ENCODE measurements around the gene UGT1A8. TPM values are rescaled to one million over a fixed set of nuclear protein-coding genes. Genes with fewer than 3 reads are reported as not detected.

The UGT1A8 gene
- total and polyA plus RNA-seq, 9 of the 15 experiments (the other 6 are each of a cell fraction or from before 2014, with no cell fraction given), result 0.04 TPM; not detected in 8

DNA sequence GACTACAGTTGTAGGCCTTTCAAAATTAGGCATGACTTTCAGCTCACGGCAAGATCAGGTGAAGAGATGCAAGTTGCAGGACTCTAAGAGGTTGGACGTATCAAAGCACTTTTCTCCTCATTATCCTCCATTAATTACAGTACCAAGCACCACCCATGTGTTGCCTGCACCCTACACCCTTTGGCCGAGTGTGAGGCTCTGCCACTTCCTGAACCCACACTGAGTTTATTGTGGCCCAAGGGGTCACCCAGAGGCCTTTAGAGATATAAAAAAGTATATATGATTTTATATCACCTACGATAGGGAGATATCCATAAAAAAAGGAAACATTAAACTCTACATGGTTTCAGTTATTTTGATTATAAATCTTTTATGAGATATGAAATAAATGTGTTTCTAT, 2.8 kb downstream of the UGT1A8 start:
- FAIRE-seq (no peak), DNase-seq (ENCODE audit: extremely low read depth in 1 of 4, low spot score in 3 of 4) (no peak), ATAC-seq (no peak)
- CTCF ChIA-PET (ENCODE audit: low intra/inter-chr PET ratio), result no interaction called here
- H3K36me3 ChIP-seq (ENCODE audit: control insufficient read depth, insufficient read depth, low read length), result no peaks in the 10 kb centered on the region
- intact Hi-C loops (cut with micrococcal nuclease) (no loop called here), in situ Hi-C loops (cut with MboI) (no loop called here)
- no peak overlapping the region for H3K4me2 ChIP-seq (ENCODE audit: insufficient read depth, low read length)
- H4K20me1 ChIP-seq (replicated peaks; ENCODE audit: control insufficient read depth, insufficient read depth, low read length), result no peaks in the 10 kb centered on the region
- no peak overlapping the region for H3K4me3 ChIP-seq
- H3K9me1 ChIP-seq (ENCODE audit: control insufficient read depth, insufficient read depth, low read length), result no peaks in the 10 kb centered on the region
- H3K9ac ChIP-seq (ENCODE audit: insufficient read depth in 1 of 2, low read depth in 2 of 2, low read length in 2 of 2), result no peak overlapping the region
- H3K27ac ChIP-seq (ENCODE audit: extremely low read depth, low read depth, low read length), result no peak overlapping the region
- H3K79me2 ChIP-seq (ENCODE audit: control insufficient read depth, insufficient read depth, low read length), result no peaks in the 10 kb centered on the region
- H3K27me3 ChIP-seq (ENCODE audit: control insufficient read depth in 2 of 2, insufficient read depth in 2 of 2, low read length in 2 of 2), result peaks cover 0 to 4% of the 10 kb centered on the region in 2 experiments; a peak in 1 of 5 replicates
- H3K4me1 ChIP-seq (replicated peaks in 1 of 2; ENCODE audit: control insufficient read depth in 2 of 2, insufficient read depth in 2 of 2, low read length in 2 of 2), result no peaks in the 10 kb centered on the region
- no peak for TF ChIP-seq ZBTB17 (CRISPR knock-in tag; IDR thresholded peaks at IDR 0.05)
- no peak for TF ChIP-seq YY1 (IDR thresholded peaks at IDR 0.05; ENCODE audit: borderline replicate concordance in 1 of 3, control insufficient read depth in 1 of 3, extremely low read depth in 1 of 3, insufficient read depth in 3 of 3, insufficient read length in 1 of 3, insufficient replicate concordance in 2 of 3, low read depth in 1 of 3, low read length in 2 of 3)
- TF ChIP-seq XRCC4 (IDR thresholded peaks at IDR 0.05; ENCODE audit: extremely low read depth, insufficient read depth, insufficient read length), result no peak
- TF ChIP-seq NR2C2 (CRISPR knock-in tag; IDR thresholded peaks at IDR 0.05), result no peak
- no peak for TF ChIP-seq NR2C2 (tag; IDR thresholded peaks at IDR 0.05)
- no peak for TF ChIP-seq ETS2 (tag; IDR thresholded peaks at IDR 0.05; ENCODE audit: borderline replicate concordance, poor library complexity, severe bottlenecking)
- TF ChIP-seq ZSCAN32 (CRISPR knock-in tag; IDR thresholded peaks at IDR 0.05), result no peak
- no peak for TF ChIP-seq BRD4 (IDR thresholded peaks at IDR 0.05)
- TF ChIP-seq SNIP1 (IDR thresholded peaks at IDR 0.05; ENCODE audit: low read depth), result no peak
- TF ChIP-seq MEIS2 (IDR thresholded peaks at IDR 0.05; ENCODE audit: partially characterized antibody), result no peak
- TF ChIP-seq, protein P1, sequence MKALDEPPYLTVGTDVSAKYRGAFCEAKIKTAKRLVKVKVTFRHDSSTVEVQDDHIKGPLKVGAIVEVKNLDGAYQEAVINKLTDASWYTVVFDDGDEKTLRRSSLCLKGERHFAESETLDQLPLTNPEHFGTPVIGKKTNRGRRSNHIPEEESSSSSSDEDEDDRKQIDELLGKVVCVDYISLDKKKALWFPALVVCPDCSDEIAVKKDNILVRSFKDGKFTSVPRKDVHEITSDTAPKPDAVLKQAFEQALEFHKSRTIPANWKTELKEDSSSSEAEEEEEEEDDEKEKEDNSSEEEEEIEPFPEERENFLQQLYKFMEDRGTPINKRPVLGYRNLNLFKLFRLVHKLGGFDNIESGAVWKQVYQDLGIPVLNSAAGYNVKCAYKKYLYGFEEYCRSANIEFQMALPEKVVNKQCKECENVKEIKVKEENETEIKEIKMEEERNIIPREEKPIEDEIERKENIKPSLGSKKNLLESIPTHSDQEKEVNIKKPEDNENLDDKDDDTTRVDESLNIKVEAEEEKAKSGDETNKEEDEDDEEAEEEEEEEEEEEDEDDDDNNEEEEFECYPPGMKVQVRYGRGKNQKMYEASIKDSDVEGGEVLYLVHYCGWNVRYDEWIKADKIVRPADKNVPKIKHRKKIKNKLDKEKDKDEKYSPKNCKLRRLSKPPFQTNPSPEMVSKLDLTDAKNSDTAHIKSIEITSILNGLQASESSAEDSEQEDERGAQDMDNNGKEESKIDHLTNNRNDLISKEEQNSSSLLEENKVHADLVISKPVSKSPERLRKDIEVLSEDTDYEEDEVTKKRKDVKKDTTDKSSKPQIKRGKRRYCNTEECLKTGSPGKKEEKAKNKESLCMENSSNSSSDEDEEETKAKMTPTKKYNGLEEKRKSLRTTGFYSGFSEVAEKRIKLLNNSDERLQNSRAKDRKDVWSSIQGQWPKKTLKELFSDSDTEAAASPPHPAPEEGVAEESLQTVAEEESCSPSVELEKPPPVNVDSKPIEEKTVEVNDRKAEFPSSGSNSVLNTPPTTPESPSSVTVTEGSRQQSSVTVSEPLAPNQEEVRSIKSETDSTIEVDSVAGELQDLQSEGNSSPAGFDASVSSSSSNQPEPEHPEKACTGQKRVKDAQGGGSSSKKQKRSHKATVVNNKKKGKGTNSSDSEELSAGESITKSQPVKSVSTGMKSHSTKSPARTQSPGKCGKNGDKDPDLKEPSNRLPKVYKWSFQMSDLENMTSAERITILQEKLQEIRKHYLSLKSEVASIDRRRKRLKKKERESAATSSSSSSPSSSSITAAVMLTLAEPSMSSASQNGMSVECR (CRISPR knock-in tag; IDR thresholded peaks at IDR 0.05), result no peak
- 2% methylated on average over 4 of the region's 4 CpGs for WGBS (ENCODE audit: insufficient coverage, low coverage, missing lambda C conversion rate)
- POLR2A ChIA-PET, result no interaction called here
- H2AFZ ChIP-seq (ENCODE audit: low read depth, low read length), result no peak overlapping the region
- BruUV-seq (replicated peaks), result no TSS peak
- H3K9me3 ChIP-seq (replicated peaks; ENCODE audit: control insufficient read depth, insufficient read depth, low read depth, low read length), result no peaks in the 10 kb centered on the region
